HG03108 (cell line): ENCODE measurements around the gene DOCK10.
"Not testable (repeated sequence)": the region's sequence is repeated elsewhere in the genome, so short reads cannot be mapped to it uniquely, and the experiment has no call there.

ENCODE experiments used
- ATAC-seq: cut with Tn5 transposase; IDR thresholded peaks from one replicate; pipeline ENCODE4 v1.9.1; 2021; ENCODE audit warnings: moderate library complexity; ENCODE audit not compliant: unreplicated experiment

DOCK10 gene

GRCh38 chr2:225041851-225042799 is at the start of gene DOCK10:
TSS of gene DOCK10 (minus strand) at chr2:225042468. CDS start at chr2:225042374, 94 bp downstream.
- peak; percentile 17 for ATAC-seq

- no peak for ATAC-seq
These were observed 49.1 kb upstream of the DOCK10 start for GRCh38 chr2:225091336-225091735.

GRCh38 chr2:225090746-225091145 is 48.5 kb upstream of the DOCK10 start:
- ATAC-seq = no peak

- ATAC-seq = no peak
These were observed 44.6 kb upstream of the DOCK10 start for GRCh38 chr2:225086915-225087314.

GRCh38 chr2:225086439-225086838 is 44.2 kb upstream of the DOCK10 start:
- no peak for ATAC-seq

- no peak for ATAC-seq
These were observed 41.0 kb upstream of the DOCK10 start for GRCh38 chr2:225083276-225083675.

DNA sequence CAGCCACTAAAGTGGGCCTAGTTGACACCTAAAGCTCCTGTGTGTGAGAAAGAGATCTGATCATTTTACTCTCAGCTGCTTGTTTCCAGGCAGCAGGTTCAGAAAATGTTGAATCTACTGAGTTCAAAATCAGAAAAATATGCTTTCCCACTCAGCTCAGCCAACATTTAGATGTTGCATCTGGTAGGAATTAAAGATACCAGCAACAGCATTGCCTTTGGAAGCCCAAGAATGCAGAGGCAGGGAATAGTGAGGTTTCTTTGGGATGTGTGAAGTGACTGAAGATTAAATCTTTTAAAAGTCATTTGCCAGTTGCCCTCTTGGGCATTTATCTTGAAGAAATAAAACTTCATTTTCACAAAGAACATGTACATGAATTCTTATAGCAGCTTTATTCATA is 33.9 kb upstream of the DOCK10 start:
- no peak for ATAC-seq

- ATAC-seq = no peak
These were observed 32.8 kb upstream of the DOCK10 start for GRCh38 chr2:225074919-225075681.

DNA sequence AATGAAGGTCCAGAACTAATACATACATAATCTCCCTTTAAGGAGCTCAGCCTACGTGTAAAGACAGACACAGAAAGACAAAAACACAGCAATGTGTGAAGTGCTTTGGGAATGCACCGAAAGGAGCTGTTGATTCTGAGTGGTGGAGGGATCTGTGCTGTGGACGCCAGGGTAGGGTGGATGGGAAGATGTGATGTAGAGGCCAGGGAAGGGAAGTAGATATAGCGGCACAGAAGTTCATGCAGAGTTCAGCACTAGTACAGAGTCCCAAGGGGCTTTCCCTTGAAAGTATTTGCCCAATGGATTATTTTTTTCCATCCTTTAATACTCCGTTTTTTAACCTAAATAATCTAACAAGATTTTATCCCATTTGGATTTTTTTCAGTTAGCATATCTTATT is 32.1 kb upstream of the DOCK10 start:
- ATAC-seq = no peak

DNA sequence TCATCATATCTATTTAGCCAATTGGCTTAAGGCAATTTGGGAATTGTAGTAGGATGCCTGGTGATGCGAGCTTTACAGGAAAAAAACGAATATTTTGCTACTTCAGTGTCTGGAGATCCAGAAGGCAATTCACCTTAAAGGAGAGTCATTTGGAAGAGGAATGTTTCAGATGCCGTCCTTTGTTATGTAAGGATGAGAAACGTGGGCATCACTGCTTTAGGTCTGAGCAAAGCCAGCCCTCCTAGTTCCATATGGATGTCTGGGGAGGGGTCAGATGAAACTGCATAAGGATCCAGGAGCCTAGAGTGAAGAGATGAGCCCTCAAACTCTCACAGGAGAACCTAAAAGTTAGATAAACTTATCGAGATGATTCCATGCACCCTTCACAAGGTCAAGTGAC is 30.9 kb upstream of the DOCK10 start:
- ATAC-seq = no peak

GRCh38 chr2:225072444-225072843 is 30.2 kb upstream of the DOCK10 start:
- ATAC-seq = no peak

DNA sequence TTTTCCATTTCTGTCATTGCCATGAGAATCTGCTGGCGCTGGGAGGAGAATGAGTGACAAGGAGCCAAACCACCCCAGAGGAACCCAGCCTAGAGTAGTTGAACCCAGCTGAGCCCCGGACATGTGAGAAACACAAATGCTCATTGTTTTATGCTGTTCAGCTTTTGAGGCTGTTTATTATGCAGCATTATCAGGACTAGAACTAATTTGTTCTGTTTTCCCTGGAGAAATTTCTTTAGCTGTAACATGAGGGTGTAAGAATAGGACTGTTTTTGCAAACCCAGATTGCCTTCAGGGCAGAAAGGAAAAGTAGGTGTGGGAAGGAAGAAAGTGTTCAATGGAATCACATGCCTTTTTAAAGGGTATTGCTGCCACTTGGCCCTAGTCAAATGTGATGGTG is 28.5 kb upstream of the DOCK10 start:
- ATAC-seq = no peak

- no peak for ATAC-seq
These were observed 27.7 kb upstream of the DOCK10 start for GRCh38 chr2:225069966-225070365.

DNA sequence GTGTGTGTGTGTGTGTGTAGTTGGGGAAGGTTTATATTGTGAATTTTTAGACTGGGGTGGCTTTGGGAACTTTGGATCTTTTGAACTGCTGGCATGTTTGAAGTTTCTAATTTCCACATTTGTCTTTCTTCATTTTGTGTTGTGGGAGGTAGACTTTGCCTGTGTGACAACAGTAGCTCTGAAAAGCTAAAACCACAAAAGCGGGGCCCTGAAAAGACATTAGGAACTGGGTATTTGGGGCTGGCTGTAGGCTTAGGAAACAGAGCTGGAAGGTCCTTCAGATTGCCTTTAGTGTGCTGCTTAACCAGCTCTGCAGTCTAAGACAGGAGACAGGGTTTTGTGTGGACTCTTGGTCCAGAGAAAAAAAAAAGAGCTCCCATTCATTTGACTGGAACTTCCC is 27.2 kb upstream of the DOCK10 start:
- ATAC-seq = no peak

DNA sequence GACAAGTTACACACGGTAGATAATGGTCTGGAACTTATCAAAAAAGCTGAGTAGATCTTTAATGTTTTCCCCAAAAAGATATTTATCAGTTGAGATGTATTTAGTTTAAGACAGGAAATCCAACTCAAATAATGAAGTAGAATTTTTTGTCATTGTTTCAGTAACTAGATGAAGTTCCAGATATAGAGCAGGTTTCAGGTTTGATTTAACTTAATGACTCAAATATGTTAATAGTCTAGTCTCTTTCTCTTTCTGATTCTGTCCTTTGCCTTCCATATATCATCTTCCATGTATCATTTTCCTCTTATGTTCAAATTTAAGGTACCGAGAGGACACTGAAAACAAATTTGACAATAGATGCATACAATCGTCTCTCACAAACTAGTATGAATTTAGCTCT is 23.6 kb upstream of the DOCK10 start:
- no peak for ATAC-seq

DNA sequence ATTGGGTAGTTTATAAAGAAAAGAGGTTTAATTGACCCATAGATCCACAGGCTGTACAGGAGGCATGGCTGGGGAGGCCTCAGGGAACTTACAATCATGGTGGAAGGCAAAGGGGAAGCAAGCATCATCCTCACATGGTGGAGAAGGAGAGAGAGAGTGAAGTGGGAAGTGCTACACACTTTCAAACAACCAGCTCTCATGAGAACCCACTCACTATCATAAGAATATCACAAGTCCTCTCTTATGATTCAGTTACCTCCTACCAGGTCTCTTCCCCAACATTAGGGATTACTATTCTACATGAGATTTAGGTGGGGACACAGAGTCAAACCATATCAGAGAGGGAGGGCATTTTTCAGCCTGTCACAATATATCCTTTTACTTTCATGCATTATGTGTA is 22.7 kb upstream of the DOCK10 start:
- no peak for ATAC-seq

- no peak for ATAC-seq
These were observed 22.1 kb upstream of the DOCK10 start for GRCh38 chr2:225064362-225064761.

- ATAC-seq = no peak
These were observed 14.2 kb upstream of the DOCK10 start for GRCh38 chr2:225056330-225057073.

DNA sequence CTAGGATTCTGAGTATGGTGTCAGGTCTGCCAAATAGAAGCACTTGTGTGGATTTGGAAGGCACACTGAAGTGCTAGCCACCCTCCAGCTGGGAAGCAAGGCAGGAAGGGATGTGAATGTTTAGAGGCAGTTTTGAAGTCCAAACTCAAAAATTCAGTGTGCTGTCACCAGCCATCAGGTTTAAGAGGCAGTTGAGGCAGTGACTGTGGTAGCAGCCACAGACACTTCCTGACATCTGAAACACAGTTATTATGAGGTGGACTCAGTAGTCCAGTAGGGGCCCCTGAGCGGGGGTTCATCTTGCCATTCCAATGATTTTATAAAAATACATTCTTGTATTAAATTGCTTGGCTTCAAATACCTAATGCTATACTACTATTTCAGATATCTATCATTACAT is 13.4 kb upstream of the DOCK10 start:
- no peak for ATAC-seq

DNA sequence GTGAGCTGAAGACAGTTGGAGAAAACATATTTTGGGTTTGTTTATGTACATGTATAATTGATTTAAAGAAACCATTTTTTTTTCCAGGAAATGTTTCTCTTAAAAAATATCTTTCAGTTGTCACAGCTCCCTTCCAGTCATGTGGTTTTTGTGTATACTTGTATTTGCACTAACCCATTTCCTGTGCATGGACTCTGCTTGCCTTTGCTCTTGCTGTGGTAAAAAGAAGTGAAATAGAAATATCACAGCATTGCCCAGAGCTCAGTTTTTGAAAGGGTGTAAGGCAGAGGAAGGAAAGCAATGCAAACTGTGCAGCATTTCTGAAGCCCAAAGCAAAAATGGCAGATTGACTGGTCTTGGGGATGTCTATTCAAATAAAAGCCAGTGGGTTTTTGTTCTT is 10.4 kb upstream of the DOCK10 start:
- ATAC-seq = peak; percentile 94

DNA sequence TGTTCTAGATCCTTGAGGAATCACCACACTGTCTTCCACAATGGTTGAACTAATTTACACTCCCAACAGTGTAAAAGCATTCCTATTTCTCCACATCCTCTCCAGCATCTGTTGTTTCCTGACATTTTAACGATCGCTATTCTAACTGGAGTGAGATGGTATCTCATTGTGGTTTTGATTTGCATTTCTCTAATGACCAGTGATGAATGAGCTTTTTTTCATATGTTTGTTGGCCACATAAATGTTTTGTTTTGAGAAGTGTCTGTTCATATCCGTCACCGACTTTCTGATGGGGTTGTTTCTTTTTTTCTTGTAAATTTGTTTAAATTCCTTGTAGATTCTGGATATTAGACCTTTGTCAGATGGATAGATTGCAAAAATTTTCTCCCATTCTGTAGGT is 5.2 kb upstream of the DOCK10 start:
- not testable (repeated sequence) for ATAC-seq
